ENCODE results near the gene SSU72.

The SSU72 gene

GRCh38 chr1:1610796-1611195 is 36.1 kb upstream of the SSU72 start:
- Histone ChIP-seq H3K27ac (replicated peaks) (no peak overlapping the region), H3K27me3 (ENCODE audit: insufficient read depth, poor library complexity, severe bottlenecking) (no peaks in the 10 kb centered on the region), H3K4me3 (replicated peaks; ENCODE audit: insufficient read depth, low read length) (no peak overlapping the region)
- TF ChIP-seq POLR2AphosphoS5 (IDR thresholded peaks at IDR 0.05; ENCODE audit: low read depth) (no peak), SPI1 (IDR thresholded peaks at IDR 0.05; ENCODE audit: borderline replicate concordance, low read depth) (no peak), REST (IDR thresholded peaks at IDR 0.05; ENCODE audit: insufficient replicate concordance, low read depth) (no peak), CTCF (IDR thresholded peaks at IDR 0.05; ENCODE audit: insufficient read depth, low read length) (no peak), GABPA (IDR thresholded peaks at IDR 0.05; ENCODE audit: low read depth) (no peak)
- DNase-seq (ENCODE audit: low read depth in 1 of 2, low spot score in 1 of 2), result no peak

- Histone ChIP-seq H3K4me3 (replicated peaks; ENCODE audit: insufficient read depth, low read length) (no peak overlapping the region), H3K27me3 (ENCODE audit: insufficient read depth, poor library complexity, severe bottlenecking) (no peaks in the 10 kb centered on the region), H3K27ac (replicated peaks) (no peak overlapping the region)
- TF ChIP-seq CTCF (IDR thresholded peaks at IDR 0.05; ENCODE audit: insufficient read depth, low read length) (no peak), POLR2AphosphoS5 (IDR thresholded peaks at IDR 0.05; ENCODE audit: low read depth) (no peak), REST (IDR thresholded peaks at IDR 0.05; ENCODE audit: insufficient replicate concordance, low read depth) (no peak), GABPA (IDR thresholded peaks at IDR 0.05; ENCODE audit: low read depth) (no peak), SPI1 (IDR thresholded peaks at IDR 0.05; ENCODE audit: borderline replicate concordance, low read depth) (no peak)
- DNase-seq (ENCODE audit: low read depth in 1 of 2, low spot score in 1 of 2), result no peak
Measured at GRCh38 chr1:1609822-1610485, 35.3 kb upstream of the SSU72 start.

- H3K4me3 ChIP-seq (replicated peaks; ENCODE audit: insufficient read depth, low read length), result no peak overlapping the region
- TF ChIP-seq GABPA (IDR thresholded peaks at IDR 0.05; ENCODE audit: low read depth) (no peak), SPI1 (IDR thresholded peaks at IDR 0.05; ENCODE audit: borderline replicate concordance, low read depth) (no peak)
- no peaks in the 10 kb centered on the region for H3K27me3 ChIP-seq (ENCODE audit: insufficient read depth, poor library complexity, severe bottlenecking)
- DNase-seq (ENCODE audit: low read depth in 1 of 2, low spot score in 1 of 2), result no peak
- H3K27ac ChIP-seq (replicated peaks), result peak overlapping the region; percentile 91
Measured at GRCh38 chr1:1606232-1606631, 31.6 kb upstream of the SSU72 start.

GRCh38 chr1:1605724-1606123 is 31.1 kb upstream of the SSU72 start:
- no peak for TF ChIP-seq CTCF (IDR thresholded peaks at IDR 0.05; ENCODE audit: insufficient read depth, low read length)
- TF ChIP-seq REST (IDR thresholded peaks at IDR 0.05; ENCODE audit: insufficient replicate concordance, low read depth), result no peak
- TF ChIP-seq GABPA (IDR thresholded peaks at IDR 0.05; ENCODE audit: low read depth), result no peak
- no peak for TF ChIP-seq POLR2AphosphoS5 (IDR thresholded peaks at IDR 0.05; ENCODE audit: low read depth)
- no peak for TF ChIP-seq SPI1 (IDR thresholded peaks at IDR 0.05; ENCODE audit: borderline replicate concordance, low read depth)
- Histone ChIP-seq H3K27ac (replicated peaks) (no peak overlapping the region), H3K4me3 (replicated peaks; ENCODE audit: insufficient read depth, low read length) (no peak overlapping the region), H3K27me3 (ENCODE audit: insufficient read depth, poor library complexity, severe bottlenecking) (no peaks in the 10 kb centered on the region)
- no peak for DNase-seq (ENCODE audit: low read depth in 1 of 2, low spot score in 1 of 2)
